Activated naive CD8-positive, alpha-beta T cell treated with anti-CD3 and anti-CD28 coated beads, Interleukin-2, amount 10 ng/mL, durations not matched to agents 7 days and 5 days (primary cell): Measurements from ENCODE around the gene ITGAL. TPM values are rescaled to one million over a fixed set of nuclear protein-coding genes. Genes with fewer than 3 reads are reported as not detected.
A peak's percentile ranks its signal among the peaks of the same experiment; 100 is the strongest.
"Not testable (repeated sequence)": the region's sequence is repeated elsewhere in the genome, so short reads cannot be mapped to it uniquely, and the experiment has no call there.

Experiments
- ATAC-seq: fragments of 150-1000 bp; cut with Tn5 transposase; one replicate; pipeline ENCODE4 v1.10.0; 2021; ENCODE audit warnings: low read depth, moderate library complexity
- POLR2A ChIA-PET: fragments of 350-600 bp; sonication (Branson Sonifier 250); formaldehyde crosslinking; loops from one replicate; lab custom pipeline; 2021; ENCODE audit warnings: antibody characterized with exemption; lab: Charles Lee
- DNase-seq: peaks from one replicate; pipeline ENCODE4 v3.0.0; 2021
- H3K27ac Mint-ChIP-seq: one replicate; pipeline ENCODE4 v1.8.0; 2022; ENCODE audit warnings: mild to moderate bottlenecking, mixed read lengths
- H3K27me3 Mint-ChIP-seq: one replicate; pipeline ENCODE4 v1.8.0; 2022; ENCODE audit warnings: mild to moderate bottlenecking, moderate library complexity, mixed read lengths
- H3K36me3 Mint-ChIP-seq: one replicate; pipeline ENCODE4 v1.8.0; 2021; ENCODE audit warnings: mild to moderate bottlenecking, mixed read lengths
- H3K4me1 Mint-ChIP-seq: one replicate; pipeline ENCODE4 v1.8.0; 2021; ENCODE audit warnings: mixed read lengths
- H3K4me3 Mint-ChIP-seq: one replicate; pipeline ENCODE4 v1.8.0; 2022; ENCODE audit warnings: mild to moderate bottlenecking, moderate library complexity, mixed read lengths
- H3K9me3 Mint-ChIP-seq: one replicate; pipeline ENCODE4 v1.8.0; 2021; ENCODE audit warnings: mixed read lengths
- total RNA-seq, 2 experiments: library from RNA; stranded (reverse); gene quantifications; one replicate each; pipeline ENCODE4 v1.2.3, GENCODE V29; 2021

The ITGAL gene
- total RNA-seq, 2 experiments from 2014 or later = 662 to 664 TPM

DNA sequence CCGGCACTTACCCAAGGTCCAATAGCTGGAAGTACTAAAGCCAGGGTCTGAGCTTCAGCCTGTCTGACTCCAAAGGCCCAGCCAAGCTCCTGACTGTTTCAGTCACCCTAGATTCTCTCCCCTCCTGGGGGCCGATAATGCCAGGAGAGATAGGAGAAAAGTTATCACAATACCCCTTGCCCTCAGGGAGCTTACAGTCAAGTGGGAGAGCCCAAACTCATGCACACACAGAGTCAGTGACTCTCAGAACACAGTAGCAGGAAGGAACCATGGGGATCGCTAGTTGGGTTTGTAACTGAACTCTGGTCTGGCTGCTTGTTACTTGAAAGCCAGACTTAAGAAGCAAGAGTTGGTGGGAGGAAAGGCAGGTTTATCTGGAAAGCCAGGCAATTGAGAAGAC is 39.0 kb downstream of the ITGAL start:
- POLR2A ChIA-PET = interaction anchor here (0.5 to 4.8 kb wide), 8 partner anchors 11 to 335 kb away, joined by 3 to 16 read pairs (median 4); no protein-coding TSS in a partner anchor
- DNase-seq (no peak), ATAC-seq (no peak)
- no peak overlapping the region for H3K4me3 Mint-ChIP-seq
- peaks cover 52% of the 10 kb centered on the region for H3K36me3 Mint-ChIP-seq
- H3K9me3 Mint-ChIP-seq = no peaks in the 10 kb centered on the region
- H3K27me3 Mint-ChIP-seq = no peaks in the 10 kb centered on the region
- H3K27ac Mint-ChIP-seq = peak overlapping the region; percentile 60
- peaks cover 20% of the 10 kb centered on the region for H3K4me1 Mint-ChIP-seq

DNA sequence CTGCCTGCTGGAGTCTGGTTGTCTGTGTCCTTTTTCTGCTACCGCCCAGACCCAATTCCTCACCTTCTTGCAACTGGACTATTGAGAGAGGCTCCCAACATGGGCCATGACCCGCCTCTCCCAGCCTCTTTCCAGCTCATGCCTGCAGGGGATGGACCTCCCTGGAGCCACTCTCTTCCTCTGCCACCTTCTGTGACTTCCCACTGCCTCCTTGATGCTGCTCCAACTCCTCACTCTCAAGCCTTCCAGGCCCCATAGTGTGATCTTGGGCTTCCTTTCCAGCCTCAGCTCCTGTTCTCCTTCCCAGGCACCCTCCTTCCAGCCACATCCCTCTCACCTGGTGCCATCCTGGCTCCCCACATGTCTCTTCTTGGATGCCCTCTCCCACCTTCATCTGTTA is 42.7 kb downstream of the ITGAL start:
- POLR2A ChIA-PET = interaction anchor here (0.6 kb wide), 1 partner anchor 18 kb away, joined by 3 read pairs; no protein-coding TSS in a partner anchor
- peaks cover 37% of the 10 kb centered on the region for H3K4me1 Mint-ChIP-seq
- no peak overlapping the region for H3K4me3 Mint-ChIP-seq
- DNase-seq = no peak
- no peaks in the 10 kb centered on the region for H3K9me3 Mint-ChIP-seq
- no peak for ATAC-seq
- H3K27ac Mint-ChIP-seq = peak overlapping the region; percentile 46
- no peaks in the 10 kb centered on the region for H3K27me3 Mint-ChIP-seq
- peaks cover 62% of the 10 kb centered on the region for H3K36me3 Mint-ChIP-seq

DNA sequence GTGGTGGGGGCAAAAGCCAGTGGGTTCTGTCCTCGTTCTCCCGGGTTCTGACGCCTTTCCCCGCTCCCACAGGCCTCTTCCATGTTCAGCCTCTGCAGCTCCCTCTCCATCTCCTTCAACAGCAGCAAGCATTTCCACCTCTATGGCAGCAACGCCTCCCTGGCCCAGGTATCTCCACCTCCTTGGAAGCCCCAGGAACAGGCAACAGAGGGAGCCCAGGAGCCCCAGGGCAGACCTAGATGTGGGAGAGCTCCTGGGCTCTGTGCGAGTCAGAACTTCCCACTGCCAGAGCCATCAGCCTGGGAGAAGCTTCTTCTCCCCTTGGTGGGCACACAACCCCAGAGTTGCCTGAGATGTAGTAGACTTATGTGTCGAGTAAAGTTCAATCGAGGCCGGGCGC is 46.0 kb downstream of the ITGAL start:
- no peak for DNase-seq
- peak overlapping the region; percentile 68 for H3K27ac Mint-ChIP-seq
- no peak overlapping the region for H3K4me3 Mint-ChIP-seq
- peaks cover 49% of the 10 kb centered on the region for H3K36me3 Mint-ChIP-seq
- H3K27me3 Mint-ChIP-seq = no peaks in the 10 kb centered on the region
- POLR2A ChIA-PET = interaction anchor here (0.6 to 3.5 kb wide), 9 partner anchors 8 to 91 kb away, joined by 3 to 18 read pairs (median 4); partner anchors contain the start of genes DCTPP1, ZNF747 and ZNF785
- H3K9me3 Mint-ChIP-seq = no peaks in the 10 kb centered on the region
- ATAC-seq = no peak
- peaks cover 30% of the 10 kb centered on the region for H3K4me1 Mint-ChIP-seq

DNA sequence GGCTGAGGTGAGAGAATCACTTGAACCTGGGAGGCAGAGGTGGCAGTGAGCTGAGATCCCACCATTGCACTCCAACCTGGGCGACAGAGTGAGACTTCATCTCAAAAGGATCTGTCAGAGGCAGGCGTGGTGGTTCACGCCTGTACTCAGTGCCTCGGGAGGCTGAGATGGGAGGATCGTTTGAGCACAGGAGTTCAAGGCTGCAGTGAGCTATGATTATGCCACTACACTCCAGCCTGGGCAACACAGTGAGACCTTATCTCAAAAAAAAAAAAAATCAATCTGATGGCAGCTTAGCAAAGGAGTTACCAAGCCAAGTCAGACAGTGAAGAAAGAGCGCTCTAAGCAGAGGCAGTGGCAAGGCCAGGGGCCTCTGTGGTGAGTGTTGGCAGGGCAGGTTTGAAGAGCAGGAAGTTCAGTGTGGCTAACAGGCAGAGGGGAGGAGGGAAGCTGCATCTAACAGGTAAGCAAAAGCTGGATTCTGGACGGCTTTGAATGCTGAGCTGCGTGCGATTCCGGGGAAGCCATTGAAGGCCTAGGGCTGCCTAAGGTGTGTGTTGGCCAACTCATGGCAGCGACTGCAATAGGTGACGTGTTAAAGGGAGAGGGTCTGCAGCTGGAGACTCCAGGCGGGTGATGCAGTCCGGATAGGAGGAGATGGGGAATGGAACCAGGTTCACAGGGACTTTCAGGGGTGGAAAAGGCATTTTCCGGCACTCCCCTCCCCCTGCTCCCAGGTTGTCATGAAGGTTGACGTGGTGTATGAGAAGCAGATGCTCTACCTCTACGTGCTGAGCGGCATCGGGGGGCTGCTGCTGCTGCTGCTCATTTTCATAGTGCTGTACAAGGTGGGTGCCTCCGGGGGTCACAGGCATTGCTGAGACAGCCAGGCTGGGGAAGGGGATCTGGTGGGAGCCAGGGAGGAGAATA is 46.8 kb downstream of the ITGAL start:
- peaks cover 46% of the 10 kb centered on the region for H3K36me3 Mint-ChIP-seq
- POLR2A ChIA-PET = interaction anchor here (0.6 to 3.5 kb wide), 8 partner anchors 9 to 90 kb away, joined by 3 to 18 read pairs (median 4); partner anchors contain the start of genes DCTPP1, ZNF747 and ZNF785
- H3K4me3 Mint-ChIP-seq = no peak overlapping the region
- H3K4me1 Mint-ChIP-seq = peaks cover 32% of the 10 kb centered on the region
- no peaks in the 10 kb centered on the region for H3K27me3 Mint-ChIP-seq
- no peaks in the 10 kb centered on the region for H3K9me3 Mint-ChIP-seq
- ATAC-seq (peak; percentile 63), DNase-seq (no peak)
- H3K27ac Mint-ChIP-seq = peak overlapping the region; percentile 68

DNA sequence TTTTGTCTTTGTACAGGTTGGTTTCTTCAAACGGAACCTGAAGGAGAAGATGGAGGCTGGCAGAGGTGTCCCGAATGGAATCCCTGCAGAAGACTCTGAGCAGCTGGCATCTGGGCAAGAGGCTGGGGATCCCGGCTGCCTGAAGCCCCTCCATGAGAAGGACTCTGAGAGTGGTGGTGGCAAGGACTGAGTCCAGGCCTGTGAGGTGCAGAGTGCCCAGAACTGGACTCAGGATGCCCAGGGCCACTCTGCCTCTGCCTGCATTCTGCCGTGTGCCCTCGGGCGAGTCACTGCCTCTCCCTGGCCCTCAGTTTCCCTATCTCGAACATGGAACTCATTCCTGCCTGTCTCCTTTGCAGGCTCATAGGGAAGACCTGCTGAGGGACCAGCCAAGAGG is 48.9 kb downstream of the ITGAL start:
- peaks cover 30% of the 10 kb centered on the region for H3K4me1 Mint-ChIP-seq
- H3K4me3 Mint-ChIP-seq = no peak overlapping the region
- DNase-seq (no peak), ATAC-seq (no peak)
- no peaks in the 10 kb centered on the region for H3K27me3 Mint-ChIP-seq
- POLR2A ChIA-PET = no interaction called here
- H3K9me3 Mint-ChIP-seq = no peaks in the 10 kb centered on the region
- peak overlapping the region; percentile 76 for H3K27ac Mint-ChIP-seq
- peaks cover 35% of the 10 kb centered on the region for H3K36me3 Mint-ChIP-seq

DNA sequence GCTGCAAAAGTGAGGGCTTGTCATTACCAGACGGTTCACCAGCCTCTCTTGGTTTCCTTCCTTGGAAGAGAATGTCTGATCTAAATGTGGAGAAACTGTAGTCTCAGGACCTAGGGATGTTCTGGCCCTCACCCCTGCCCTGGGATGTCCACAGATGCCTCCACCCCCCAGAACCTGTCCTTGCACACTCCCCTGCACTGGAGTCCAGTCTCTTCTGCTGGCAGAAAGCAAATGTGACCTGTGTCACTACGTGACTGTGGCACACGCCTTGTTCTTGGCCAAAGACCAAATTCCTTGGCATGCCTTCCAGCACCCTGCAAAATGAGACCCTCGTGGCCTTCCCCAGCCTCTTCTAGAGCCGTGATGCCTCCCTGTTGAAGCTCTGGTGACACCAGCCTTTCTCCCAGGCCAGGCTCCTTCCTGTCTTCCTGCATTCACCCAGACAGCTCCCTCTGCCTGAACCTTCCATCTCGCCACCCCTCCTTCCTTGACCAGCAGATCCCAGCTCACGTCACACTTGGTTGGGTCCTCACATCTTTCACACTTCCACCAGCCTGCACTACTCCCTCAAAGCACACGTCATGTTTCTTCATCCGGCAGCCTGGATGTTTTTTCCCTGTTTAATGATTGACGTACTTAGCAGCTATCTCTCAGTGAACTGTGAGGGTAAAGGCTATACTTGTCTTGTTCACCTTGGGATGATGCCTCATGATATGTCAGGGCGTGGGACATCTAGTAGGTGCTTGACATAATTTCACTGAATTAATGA is 49.5 kb downstream of the ITGAL start:
- Mint-ChIP-seq H3K4me1 (peaks cover 27% of the 10 kb centered on the region), H3K27ac (peak overlapping the region; percentile 76), H3K4me3 (no peak overlapping the region), H3K36me3 (peaks cover 32% of the 10 kb centered on the region), H3K9me3 (no peaks in the 10 kb centered on the region), H3K27me3 (no peaks in the 10 kb centered on the region)
- ATAC-seq (no peak), DNase-seq (no peak)
- POLR2A ChIA-PET = interaction anchor here (0.5 to 1.5 kb wide), 7 partner anchors 8 to 90 kb away, joined by 3 to 8 read pairs (median 4); no protein-coding TSS in a partner anchor

DNA sequence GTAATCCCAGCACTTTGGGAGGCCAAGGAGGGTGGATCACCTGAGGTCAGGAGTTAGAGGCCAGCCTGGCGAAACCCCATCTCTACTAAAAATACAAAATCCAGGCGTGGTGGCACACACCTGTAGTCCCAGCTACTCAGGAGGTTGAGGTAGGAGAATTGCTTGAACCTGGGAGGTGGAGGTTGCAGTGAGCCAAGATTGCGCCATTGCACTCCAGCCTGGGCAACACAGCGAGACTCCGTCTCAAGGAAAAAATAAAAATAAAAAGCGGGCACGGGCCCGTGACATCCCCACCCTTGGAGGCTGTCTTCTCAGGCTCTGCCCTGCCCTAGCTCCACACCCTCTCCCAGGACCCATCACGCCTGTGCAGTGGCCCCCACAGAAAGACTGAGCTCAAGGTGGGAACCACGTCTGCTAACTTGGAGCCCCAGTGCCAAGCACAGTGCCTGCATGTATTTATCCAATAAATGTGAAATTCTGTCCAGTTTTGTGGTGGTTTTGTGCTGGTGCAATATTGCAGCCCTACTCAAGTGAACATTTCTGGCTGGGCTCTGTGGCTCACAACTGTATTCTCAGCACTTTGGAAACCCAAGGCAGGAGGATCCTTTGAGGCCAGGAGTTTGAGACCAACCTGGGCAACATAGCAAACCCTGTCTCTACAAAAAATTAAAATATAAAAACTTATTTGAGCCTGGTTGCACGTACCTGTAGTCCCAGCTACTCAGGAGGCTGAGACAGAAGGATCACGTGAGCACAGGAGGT is 50.3 kb downstream of the ITGAL start:
- H3K4me3 Mint-ChIP-seq, H3K9me3 Mint-ChIP-seq, ATAC-seq, DNase-seq, H3K27me3 Mint-ChIP-seq: not testable (repeated sequence)
- POLR2A ChIA-PET = interaction anchor here (0.5 to 1.5 kb wide), 9 partner anchors 9 to 89 kb away, joined by 3 to 8 read pairs (median 3); no protein-coding TSS in a partner anchor
- H3K4me1 Mint-ChIP-seq = peaks cover 29% of the 10 kb centered on the region
- H3K27ac Mint-ChIP-seq = peak overlapping the region; percentile 76
- peaks cover 29% of the 10 kb centered on the region for H3K36me3 Mint-ChIP-seq

DNA sequence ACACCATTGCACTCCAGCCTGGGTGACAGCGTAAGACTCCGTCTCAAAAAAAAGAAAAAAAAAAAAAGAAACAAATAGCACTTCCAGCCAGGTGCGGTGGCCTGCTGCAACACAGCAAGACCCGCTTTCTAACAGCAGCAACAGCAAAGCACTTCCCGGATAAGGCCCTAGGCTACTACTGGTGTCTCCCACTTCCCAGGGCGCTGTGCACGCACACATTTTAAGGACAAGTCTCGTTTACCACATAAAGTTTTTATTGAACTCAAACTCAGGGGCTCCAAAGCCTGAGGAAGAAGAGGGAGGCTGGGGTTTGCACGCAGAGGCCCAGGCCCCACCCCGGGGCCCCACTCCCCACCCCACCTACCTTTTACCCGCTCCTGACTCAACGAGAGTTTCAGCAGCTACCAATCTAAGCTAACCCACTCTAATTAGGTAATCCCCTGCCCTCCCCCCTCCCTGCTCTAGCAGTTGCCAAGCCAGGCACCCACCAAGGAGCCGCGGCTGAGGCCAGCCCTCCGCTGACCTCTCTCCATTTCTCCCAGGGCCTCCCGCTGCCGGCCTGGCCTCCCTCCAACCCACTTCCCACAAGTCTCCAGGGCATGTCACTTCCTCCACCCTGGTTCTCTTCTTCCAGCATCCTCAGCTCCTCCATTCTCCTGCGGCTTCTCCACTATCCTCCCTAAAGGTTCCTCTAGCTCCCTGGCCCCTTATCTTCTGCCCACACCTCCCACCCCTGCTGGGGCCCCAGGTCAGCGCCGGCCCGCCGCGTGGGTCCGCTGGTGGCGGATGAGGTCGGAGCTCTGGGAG is 51.4 kb downstream of the ITGAL start:
- H3K4me1 Mint-ChIP-seq = peaks cover 26% of the 10 kb centered on the region
- ATAC-seq (no peak), DNase-seq (no peak)
- H3K4me3 Mint-ChIP-seq = no peak overlapping the region
- H3K27me3 Mint-ChIP-seq = no peaks in the 10 kb centered on the region
- H3K36me3 Mint-ChIP-seq = peaks cover 24% of the 10 kb centered on the region
- no peak overlapping the region for H3K27ac Mint-ChIP-seq
- POLR2A ChIA-PET = interaction anchor here (1.4 to 1.8 kb wide), 5 partner anchors 12 to 94 kb away, joined by 4 to 8 read pairs (median 5); partner anchors contain the start of genes DCTPP1, ZNF688 and ZNF764
- H3K9me3 Mint-ChIP-seq = no peaks in the 10 kb centered on the region

DNA sequence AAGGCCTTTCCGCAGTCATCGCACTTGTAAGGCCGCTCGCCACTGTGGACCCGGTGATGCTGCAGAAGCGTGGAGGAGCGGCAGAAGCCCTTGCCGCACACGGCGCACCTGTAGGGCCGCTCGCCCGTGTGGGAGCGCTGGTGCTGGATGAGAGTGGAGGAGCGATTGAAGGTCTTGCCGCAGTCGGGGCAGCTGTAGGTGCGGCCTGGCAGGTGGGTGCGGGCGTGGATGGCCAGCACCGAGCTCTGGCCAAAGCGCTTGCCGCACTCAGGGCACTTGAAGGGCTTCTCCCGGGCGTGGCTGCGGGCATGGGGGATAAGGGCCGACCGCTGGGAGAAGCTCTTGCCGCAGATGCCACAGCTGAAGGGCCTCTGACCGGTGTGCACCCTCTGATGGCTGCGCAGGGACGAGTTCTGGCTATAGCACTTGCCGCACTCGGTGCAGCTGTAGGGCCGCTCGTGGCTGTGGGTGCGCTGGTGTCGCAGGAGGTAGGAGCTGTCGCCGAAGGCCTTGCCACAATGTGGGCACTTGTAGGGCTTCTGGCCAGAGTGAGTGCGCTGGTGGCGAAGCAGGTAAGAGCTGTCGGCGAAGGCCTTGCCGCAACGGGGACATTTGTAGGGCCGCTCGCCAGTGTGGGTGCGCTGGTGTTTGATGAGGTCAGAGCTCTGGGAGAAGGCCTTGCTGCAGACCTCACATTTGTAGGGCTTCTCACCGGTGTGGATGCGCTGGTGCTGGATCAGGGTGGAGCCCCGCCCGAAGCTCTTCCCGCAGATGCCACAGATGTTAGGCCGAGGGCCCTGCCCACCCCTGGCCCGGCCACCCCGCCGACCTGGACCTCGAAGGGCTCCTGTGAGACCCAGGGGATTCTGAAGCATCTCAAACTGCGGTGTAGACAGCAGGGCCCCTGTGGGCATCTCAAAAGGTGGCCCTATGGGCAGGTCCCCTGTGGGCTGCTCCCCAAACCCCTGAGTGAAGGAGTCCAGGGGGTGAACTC is 52.3 kb downstream of the ITGAL start:
- Mint-ChIP-seq H3K27ac (peak overlapping the region; percentile 30), H3K9me3 (no peaks in the 10 kb centered on the region), H3K27me3 (no peaks in the 10 kb centered on the region), H3K36me3 (peaks cover 16% of the 10 kb centered on the region), H3K4me1 (peaks cover 19% of the 10 kb centered on the region), H3K4me3 (no peak overlapping the region)
- POLR2A ChIA-PET = interaction anchor here (1.4 to 1.8 kb wide), 5 partner anchors 11 to 95 kb away, joined by 4 to 8 read pairs (median 5); partner anchors contain the start of genes DCTPP1, ZNF688 and ZNF764
- ATAC-seq = no peak
- DNase-seq = no peak

- POLR2A ChIA-PET = interaction anchor here (0.5 to 1.9 kb wide), 4 partner anchors 10 to 108 kb away, joined by 3 to 8 read pairs (median 8); partner anchors contain the start of gene DCTPP1
- DNase-seq (no peak), ATAC-seq (no peak)
- Mint-ChIP-seq H3K4me3 (peak overlapping the region; percentile 82), H3K27me3 (no peaks in the 10 kb centered on the region), H3K36me3 (peaks cover 10% of the 10 kb centered on the region), H3K9me3 (no peaks in the 10 kb centered on the region), H3K27ac (no peak overlapping the region), H3K4me1 (peaks cover 21% of the 10 kb centered on the region)
Observed at GRCh38 chr16:30525844-30526136, 53.2 kb downstream of the ITGAL start.
